ENCODE data around the gene RREB1. TPM values are rescaled to one million over a fixed set of nuclear protein-coding genes. Genes with fewer than 3 reads are reported as not detected.

RREB1 gene
- polyA plus RNA-seq, 1 donor (not counting 4 experiments of a cell fraction or from before 2014, with no cell fraction given), result 6.1 TPM

- dilution Hi-C loops (cut with MboI; ENCODE audit: extremely low pct_ligation_motif_present, low sequenced_read_pairs), result no loop called here
- Histone ChIP-seq H2AFZ (ENCODE audit: control insufficient read depth, low read length) (no peak overlapping the region), H3K4me1 (ENCODE audit: control insufficient read depth, extremely low read depth, insufficient read depth, low read length) (peaks cover 41% of the 10 kb centered on the region), H3K4me3 (ENCODE audit: control insufficient read depth in 2 of 3, extremely low read depth in 1 of 3, insufficient read depth in 2 of 3, low read depth in 1 of 3, low read length in 3 of 3) (peak overlapping the region in 1 of 3 experiments; percentile 23), H3K9ac (ENCODE audit: control insufficient read depth, extremely low read depth, insufficient read depth, low read length) (peak overlapping the region; percentile 68), H3K36me3 (ENCODE audit: control insufficient read depth in 2 of 2, extremely low read depth in 1 of 2, insufficient read depth in 2 of 2, low read length in 2 of 2) (no peaks in the 10 kb centered on the region), H4K20me1 (ENCODE audit: control insufficient read depth, extremely low read depth, insufficient read depth, low read length) (no peaks in the 10 kb centered on the region), H3K79me2 (ENCODE audit: control insufficient read depth, insufficient read depth, low read length) (no peaks in the 10 kb centered on the region), H3K27me3 (ENCODE audit: control insufficient read depth, extremely low read depth, insufficient read depth, low read length) (no peaks in the 10 kb centered on the region), H3K4me2 (ENCODE audit: control insufficient read depth, extremely low read depth, insufficient read depth, low read depth, low read length) (peak overlapping the region; percentile 71), H3K27ac (ENCODE audit: control insufficient read depth, insufficient read depth, low read length) (peak overlapping the region; percentile 93), H3K9me1 (ENCODE audit: control insufficient read depth, extremely low read depth, insufficient read depth, low read length) (no peaks in the 10 kb centered on the region), H3K9me3 (ENCODE audit: control insufficient read depth, low read depth, low read length) (no peaks in the 10 kb centered on the region)
- FAIRE-seq (peak; percentile 98), DNase-seq (ENCODE audit: low read depth, low spot score) (peak; percentile 97)
- TF ChIP-seq CTCF (optimal IDR thresholded peaks at IDR 0.05 in 1 of 3, IDR thresholded peaks at IDR 0.05 in 1 of 3, conservative IDR thresholded peaks at IDR 0.05 in 1 of 3; ENCODE audit: extremely low read depth in 1 of 3, insufficient read depth in 2 of 3, low read length in 3 of 3) (no peak), EZH2 (IDR thresholded peaks at IDR 0.05; ENCODE audit: low read length) (no peak)
These were observed 49.4 kb upstream of the RREB1 start for GRCh38 chr6:7058250-7058923.

- Histone ChIP-seq H3K36me3 (ENCODE audit: control insufficient read depth in 2 of 2, extremely low read depth in 1 of 2, insufficient read depth in 2 of 2, low read length in 2 of 2) (no peaks in the 10 kb centered on the region), H3K27me3 (ENCODE audit: control insufficient read depth, extremely low read depth, insufficient read depth, low read length) (no peaks in the 10 kb centered on the region), H3K9me1 (ENCODE audit: control insufficient read depth, extremely low read depth, insufficient read depth, low read length) (no peaks in the 10 kb centered on the region), H3K4me2 (ENCODE audit: control insufficient read depth, extremely low read depth, insufficient read depth, low read depth, low read length) (peak overlapping the region; percentile 39), H3K79me2 (ENCODE audit: control insufficient read depth, insufficient read depth, low read length) (no peaks in the 10 kb centered on the region), H3K9me3 (ENCODE audit: control insufficient read depth, low read depth, low read length) (no peaks in the 10 kb centered on the region), H3K4me1 (ENCODE audit: control insufficient read depth, extremely low read depth, insufficient read depth, low read length) (peaks cover 40% of the 10 kb centered on the region), H4K20me1 (ENCODE audit: control insufficient read depth, extremely low read depth, insufficient read depth, low read length) (no peaks in the 10 kb centered on the region), H3K4me3 (ENCODE audit: control insufficient read depth in 2 of 3, extremely low read depth in 1 of 3, insufficient read depth in 2 of 3, low read depth in 1 of 3, low read length in 3 of 3) (no peak overlapping the region), H2AFZ (ENCODE audit: control insufficient read depth, low read length) (no peak overlapping the region), H3K9ac (ENCODE audit: control insufficient read depth, extremely low read depth, insufficient read depth, low read length) (no peak overlapping the region), H3K27ac (ENCODE audit: control insufficient read depth, insufficient read depth, low read length) (peak overlapping the region; percentile 53)
- DNase-seq (ENCODE audit: low read depth, low spot score) (no peak), FAIRE-seq (peak; percentile 65)
- no peak for TF ChIP-seq CTCF (optimal IDR thresholded peaks at IDR 0.05 in 1 of 3, IDR thresholded peaks at IDR 0.05 in 1 of 3, conservative IDR thresholded peaks at IDR 0.05 in 1 of 3; ENCODE audit: extremely low read depth in 1 of 3, insufficient read depth in 2 of 3, low read length in 3 of 3)
- dilution Hi-C loops (cut with MboI; ENCODE audit: extremely low pct_ligation_motif_present, low sequenced_read_pairs), result no loop called here
These were observed 46.8 kb upstream of the RREB1 start for GRCh38 chr6:7060769-7061516.

Data from keratinocyte (primary cell).